Activated T-helper 9 cell treated with anti-CD3 and anti-CD28 coated beads, Interleukin-2, amount 50 U/mL, for 16 hours (primary cell): ENCODE measurements around the gene STAT1.

Experiments used
- DNase-seq: peaks from one replicate; pipeline ENCODE4 v3.0.0-alpha.2; 2020; ENCODE audit warnings: low read depth

The STAT1 gene

GRCh38 chr2:191013932-191014652 lies at the start of gene STAT1:
STAT1 (minus strand) TSS chr2:191014171; CDS start chr2:191010003, 4,168 bp downstream.
- DNase-seq: peak; percentile 94

- DNase-seq: no peak
These were observed 49.6 kb upstream of the STAT1 start for GRCh38 chr2:191063584-191063983.

DNA sequence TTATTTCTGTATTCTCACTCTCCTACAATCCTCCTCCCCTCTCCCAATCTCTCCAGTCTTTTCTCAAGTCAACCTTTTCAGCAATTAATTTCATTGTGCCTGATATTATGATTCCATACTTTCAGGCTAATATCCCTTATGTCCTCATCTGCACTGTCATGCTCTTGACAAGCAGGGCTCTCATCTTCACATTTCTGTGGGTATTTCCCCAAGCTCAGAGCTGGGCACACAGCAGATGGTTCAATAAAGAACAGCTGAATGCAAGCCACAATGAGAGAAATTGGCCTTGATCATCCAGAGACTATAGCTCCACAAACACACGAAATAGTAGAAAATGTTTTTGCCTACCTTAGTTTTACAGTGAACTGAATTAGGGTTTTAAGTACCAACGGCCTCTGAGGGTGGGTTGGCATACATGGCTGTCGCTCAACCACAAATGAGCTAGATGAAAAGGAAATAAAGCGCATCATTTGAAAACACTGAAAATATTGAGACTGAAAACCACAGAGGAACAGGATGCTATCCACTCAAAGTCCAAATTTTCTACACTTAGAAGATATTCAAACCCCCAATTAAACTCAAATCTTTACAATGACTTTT lies 47.5 kb upstream of the STAT1 start:
- no peak for DNase-seq

GRCh38 chr2:191059308-191059707 lies 45.3 kb upstream of the STAT1 start:
- no peak for DNase-seq

DNA sequence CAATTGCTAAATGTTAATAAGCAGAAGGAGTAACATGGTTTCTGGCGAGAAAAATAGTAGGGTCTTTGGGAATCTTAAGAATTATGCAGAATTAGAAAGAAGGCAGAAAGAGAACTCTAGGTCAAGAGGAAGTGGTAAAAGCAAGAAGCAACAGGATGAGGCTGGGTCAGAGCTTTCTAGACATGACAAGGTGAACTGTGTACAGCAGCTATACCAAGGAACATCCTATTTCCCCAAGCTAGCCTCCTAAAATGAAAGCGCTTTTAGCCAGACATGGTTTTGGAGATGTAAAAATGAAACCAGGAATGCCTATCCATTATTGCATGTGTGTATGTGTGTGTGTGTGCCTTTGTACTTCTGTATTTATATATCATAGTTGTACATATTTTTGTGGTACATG lies 42.3 kb upstream of the STAT1 start:
- DNase-seq: no peak

GRCh38 chr2:191053256-191053655 lies 39.3 kb upstream of the STAT1 start:
- no peak for DNase-seq

DNA sequence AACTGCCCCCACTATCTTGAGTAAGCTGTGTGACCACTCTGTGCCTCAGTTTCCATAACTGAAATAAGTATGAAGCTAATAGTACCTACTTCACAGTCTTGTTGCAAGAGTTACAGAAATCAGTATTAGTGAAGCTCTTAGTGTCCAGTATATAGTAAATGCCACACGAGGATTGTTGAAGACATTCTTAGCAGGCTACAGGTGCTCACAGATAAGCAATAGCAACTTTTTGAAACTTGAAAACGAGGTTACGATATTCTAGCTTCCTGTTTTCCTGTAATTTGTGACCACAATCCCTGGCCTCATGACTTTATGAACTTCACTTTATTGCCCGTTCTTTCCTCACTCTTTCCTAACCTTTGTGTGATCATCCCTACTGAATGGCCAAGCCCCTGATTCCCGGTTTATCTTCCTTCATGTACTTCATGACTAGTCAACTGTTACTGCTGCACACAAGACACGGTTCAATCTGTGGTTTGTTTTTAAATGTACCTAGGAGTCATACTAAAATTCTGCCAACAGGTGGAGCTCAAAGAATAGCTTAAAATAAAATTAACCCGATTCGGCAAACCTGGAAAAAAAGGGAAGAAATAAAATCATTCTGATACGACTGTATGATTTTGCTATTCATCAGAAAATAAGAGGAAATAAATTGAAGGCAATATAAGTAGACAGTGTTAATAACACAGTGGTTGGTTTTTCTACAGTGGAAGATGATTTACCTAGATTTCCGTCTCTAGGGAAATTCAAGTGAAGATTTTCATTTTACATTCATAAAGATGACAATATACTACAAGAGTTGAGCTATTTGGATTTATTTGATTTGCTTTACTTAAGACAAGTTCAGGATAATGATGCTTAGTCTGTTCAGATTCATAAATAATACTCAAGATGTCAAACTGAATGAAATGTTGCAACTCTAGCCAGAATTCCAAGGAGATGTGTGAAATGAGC lies 38.1 kb upstream of the STAT1 start:
- no peak for DNase-seq

DNA sequence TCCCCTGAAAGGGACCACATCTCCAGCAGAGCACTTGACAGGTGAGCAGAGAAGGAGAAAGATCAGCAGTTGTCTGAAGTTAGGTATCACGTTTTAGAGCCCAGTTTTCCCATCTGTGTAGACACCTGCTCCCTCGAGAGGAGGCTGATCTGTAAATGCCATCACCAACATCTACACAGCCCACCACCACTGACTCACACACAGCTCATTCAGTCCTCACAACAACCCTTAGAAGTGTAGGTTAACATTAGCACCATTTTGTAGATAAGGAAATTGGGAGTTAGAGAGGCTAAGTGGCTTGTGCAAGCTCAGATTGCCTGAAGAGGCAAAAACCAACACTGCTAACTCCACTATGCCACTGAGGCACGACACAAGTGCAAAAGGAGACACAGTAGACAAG lies 37.2 kb upstream of the STAT1 start:
- no peak for DNase-seq

GRCh38 chr2:191050640-191050987 lies 36.6 kb upstream of the STAT1 start:
- DNase-seq: no peak

- DNase-seq: no peak
These were observed 36.0 kb upstream of the STAT1 start for GRCh38 chr2:191049728-191050639.

- no peak for DNase-seq
These were observed 34.1 kb upstream of the STAT1 start for GRCh38 chr2:191048073-191048472.

DNA sequence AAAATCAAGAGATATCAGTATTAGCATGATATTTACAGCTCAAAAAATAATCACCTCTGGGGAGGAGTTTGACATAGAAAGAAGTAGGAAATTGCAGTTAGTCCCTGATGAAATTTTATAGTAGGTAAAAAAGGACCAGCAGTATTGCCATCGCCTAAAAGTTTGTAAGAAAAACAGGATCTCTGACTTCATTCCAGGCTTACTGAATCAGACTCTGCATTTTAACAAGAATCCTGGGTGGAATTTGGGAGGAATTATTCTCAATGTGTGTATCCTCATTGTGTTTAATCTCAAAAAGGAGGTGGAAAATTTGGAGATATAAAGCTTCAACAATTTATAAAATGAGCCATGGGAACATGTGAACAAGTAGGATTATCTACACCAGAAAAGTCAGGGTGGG lies 31.2 kb upstream of the STAT1 start:
- DNase-seq: no peak

- DNase-seq: no peak
These were observed 29.5 kb upstream of the STAT1 start for GRCh38 chr2:191043438-191043837.

- DNase-seq: no peak
These were observed 27.6 kb upstream of the STAT1 start for GRCh38 chr2:191041418-191042161.

- no peak for DNase-seq
These were observed 25.6 kb upstream of the STAT1 start for GRCh38 chr2:191039616-191040015.

DNA sequence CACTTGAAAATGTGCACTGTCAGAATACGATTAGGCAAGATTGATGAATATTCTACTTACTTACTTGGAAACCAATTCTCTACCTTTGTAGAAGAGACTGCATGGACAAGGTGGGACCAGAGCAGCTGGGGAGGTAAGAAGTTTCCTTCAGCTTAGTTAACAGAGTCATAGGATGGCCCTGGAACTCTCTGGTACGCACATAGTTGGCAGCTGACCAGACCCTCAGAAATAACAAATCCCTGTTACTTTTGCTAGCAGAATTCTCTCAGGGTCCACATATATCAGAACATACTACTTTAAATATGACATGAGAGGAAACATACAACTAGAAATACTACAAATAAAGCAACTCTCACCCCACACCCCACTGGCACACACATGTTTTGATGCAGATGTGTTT lies 24.8 kb upstream of the STAT1 start:
- no peak for DNase-seq

DNA sequence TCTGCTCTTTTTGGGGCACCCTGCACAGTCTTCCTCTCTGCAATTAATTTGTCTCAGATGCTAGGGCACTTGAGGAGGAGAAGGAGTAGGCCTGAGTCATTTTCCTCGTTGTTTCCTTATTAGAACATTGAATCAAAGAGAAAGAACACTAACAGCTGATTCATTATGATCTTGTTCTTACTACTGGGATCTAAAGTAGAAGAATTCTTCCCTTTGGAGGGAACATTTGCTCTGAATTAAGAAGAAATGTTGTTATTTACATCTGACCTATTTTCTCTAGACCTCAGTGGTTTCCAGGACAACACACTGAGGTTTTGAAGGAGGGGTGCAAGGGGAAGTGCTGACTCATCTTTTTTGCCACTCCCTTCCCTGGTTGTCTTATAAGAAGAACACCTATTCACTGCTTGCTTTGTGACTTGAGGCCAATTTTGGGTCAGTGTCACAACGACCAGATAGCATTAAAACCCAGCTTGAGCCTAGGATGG lies 24.3 kb upstream of the STAT1 start:
- no peak for DNase-seq

- no peak for DNase-seq
These were observed 23.4 kb upstream of the STAT1 start for GRCh38 chr2:191037351-191037750.

DNA sequence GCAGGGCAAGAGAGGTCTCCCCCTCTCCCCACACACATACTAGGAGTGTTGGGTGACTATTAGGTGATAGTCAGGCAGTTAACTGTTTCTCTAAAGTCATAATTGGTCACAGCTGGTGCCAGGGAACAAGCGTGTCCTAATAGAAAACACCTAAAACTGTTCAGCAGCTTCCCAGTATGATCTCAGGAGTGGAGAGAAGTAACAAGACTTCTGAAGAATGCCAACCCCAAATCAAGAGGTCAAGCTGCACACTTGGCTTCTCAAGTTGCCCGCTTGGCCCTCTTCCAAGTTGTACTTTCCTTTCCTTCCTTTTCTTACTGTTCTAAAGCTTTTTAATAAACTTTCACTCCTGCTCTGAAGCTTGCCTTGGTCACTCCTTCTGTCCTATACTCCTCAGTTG lies 22.4 kb upstream of the STAT1 start:
- DNase-seq: no peak

- DNase-seq: no peak
These were observed 18.8 kb upstream of the STAT1 start for GRCh38 chr2:191032588-191033429.
